Liver (tissue), 3 donors: ENCODE results near the gene TJAP1.

Source experiments
- FOXA1 ChIP-seq: IDR thresholded peaks from 2 replicates; pipeline ENCODE4 v1.6.1; 2016; ENCODE audit warnings: antibody characterized with exemption
- GABPA ChIP-seq, 2 donors: IDR thresholded peaks in 1 of 2; conservative IDR thresholded peaks in 1 of 2; 2 replicates each; pipeline ENCODE4 v1.6.1; 2016; ENCODE audit warnings: antibody characterized with exemption in 2 of 2, mild to moderate bottlenecking in 1 of 2, moderate library complexity in 1 of 2
- HNF4A ChIP-seq, 2 donors: conservative IDR thresholded peaks; 2 replicates each; pipeline ENCODE4 v1.6.1; 2016; ENCODE audit warnings: antibody characterized with exemption in 2 of 2, mild to moderate bottlenecking in 2 of 2
- JUND ChIP-seq, 2 donors: IDR thresholded peaks; 2 replicates each; pipeline ENCODE4 v1.6.1; 2016; ENCODE audit warnings: antibody characterized with exemption in 2 of 2
- REST ChIP-seq: IDR thresholded peaks from 2 replicates; pipeline ENCODE4 v1.6.1; 2016; ENCODE audit warnings: antibody characterized with exemption, mild to moderate bottlenecking
- SP1 ChIP-seq: IDR thresholded peaks from 2 replicates; pipeline ENCODE4 v1.6.1; 2018; ENCODE audit warnings: antibody characterized with exemption, mild to moderate bottlenecking
- TAF1 ChIP-seq: conservative IDR thresholded peaks from 2 replicates; pipeline ENCODE4 v1.6.1; 2016; ENCODE audit warnings: antibody characterized with exemption, mild to moderate bottlenecking
- YY1 ChIP-seq: IDR thresholded peaks from 2 replicates; pipeline ENCODE4 v1.6.1; 2016; ENCODE audit warnings: antibody characterized with exemption, mild to moderate bottlenecking
- TF ChIP-seq, protein P1 (sequence below): fragments of 150-350 bp; IDR thresholded peaks from 2 replicates; pipeline ENCODE4 v1.5.1; 2017; ENCODE audit warnings: improper control_type of control experiment, low read depth, low read length; ENCODE audit not compliant: missing input control
- TF ChIP-seq, protein P2 (sequence below): IDR thresholded peaks from 2 replicates; pipeline ENCODE4 v1.6.1; 2016; ENCODE audit warnings: antibody characterized with exemption
- donor health status: healthy.
- donor health status: healthy.

- TF ChIP-seq, protein P1, sequence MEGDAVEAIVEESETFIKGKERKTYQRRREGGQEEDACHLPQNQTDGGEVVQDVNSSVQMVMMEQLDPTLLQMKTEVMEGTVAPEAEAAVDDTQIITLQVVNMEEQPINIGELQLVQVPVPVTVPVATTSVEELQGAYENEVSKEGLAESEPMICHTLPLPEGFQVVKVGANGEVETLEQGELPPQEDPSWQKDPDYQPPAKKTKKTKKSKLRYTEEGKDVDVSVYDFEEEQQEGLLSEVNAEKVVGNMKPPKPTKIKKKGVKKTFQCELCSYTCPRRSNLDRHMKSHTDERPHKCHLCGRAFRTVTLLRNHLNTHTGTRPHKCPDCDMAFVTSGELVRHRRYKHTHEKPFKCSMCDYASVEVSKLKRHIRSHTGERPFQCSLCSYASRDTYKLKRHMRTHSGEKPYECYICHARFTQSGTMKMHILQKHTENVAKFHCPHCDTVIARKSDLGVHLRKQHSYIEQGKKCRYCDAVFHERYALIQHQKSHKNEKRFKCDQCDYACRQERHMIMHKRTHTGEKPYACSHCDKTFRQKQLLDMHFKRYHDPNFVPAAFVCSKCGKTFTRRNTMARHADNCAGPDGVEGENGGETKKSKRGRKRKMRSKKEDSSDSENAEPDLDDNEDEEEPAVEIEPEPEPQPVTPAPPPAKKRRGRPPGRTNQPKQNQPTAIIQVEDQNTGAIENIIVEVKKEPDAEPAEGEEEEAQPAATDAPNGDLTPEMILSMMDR: no peak
- TF ChIP-seq JUND (IDR thresholded peaks at IDR 0.05): no peak
- no peak for TF ChIP-seq YY1
- TF ChIP-seq, protein P2, sequence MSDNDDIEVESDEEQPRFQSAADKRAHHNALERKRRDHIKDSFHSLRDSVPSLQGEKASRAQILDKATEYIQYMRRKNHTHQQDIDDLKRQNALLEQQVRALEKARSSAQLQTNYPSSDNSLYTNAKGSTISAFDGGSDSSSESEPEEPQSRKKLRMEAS: no peak
- no peak for TF ChIP-seq REST
- TF ChIP-seq TAF1: no peak
- no peak for TF ChIP-seq FOXA1
- no peak for TF ChIP-seq GABPA (IDR thresholded peaks at IDR 0.05 in 1 of 2, conservative IDR thresholded peaks at IDR 0.05 in 1 of 2)
- no peak for TF ChIP-seq SP1
- TF ChIP-seq HNF4A (conservative IDR thresholded peaks at IDR 0.05): no peak
Measured at GRCh38 chr6:43547222-43547621, 69.9 kb downstream of the TJAP1 start.
